GM18519 (cell line): ENCODE data around the gene ENAH.

Experiments used
- ATAC-seq: cut with Tn5 transposase; IDR thresholded peaks from one replicate; pipeline ENCODE4 v1.9.1; 2021; ENCODE audit warnings: mild to moderate bottlenecking, moderate library complexity; ENCODE audit not compliant: unreplicated experiment, low FRiP score

ENAH gene

GRCh38 chr1:225445639-225446594 lies 207.0 kb downstream of the ENAH start:
- ATAC-seq: no peak

GRCh38 chr1:225442123-225442505 lies 210.8 kb downstream of the ENAH start:
- no peak for ATAC-seq

DNA sequence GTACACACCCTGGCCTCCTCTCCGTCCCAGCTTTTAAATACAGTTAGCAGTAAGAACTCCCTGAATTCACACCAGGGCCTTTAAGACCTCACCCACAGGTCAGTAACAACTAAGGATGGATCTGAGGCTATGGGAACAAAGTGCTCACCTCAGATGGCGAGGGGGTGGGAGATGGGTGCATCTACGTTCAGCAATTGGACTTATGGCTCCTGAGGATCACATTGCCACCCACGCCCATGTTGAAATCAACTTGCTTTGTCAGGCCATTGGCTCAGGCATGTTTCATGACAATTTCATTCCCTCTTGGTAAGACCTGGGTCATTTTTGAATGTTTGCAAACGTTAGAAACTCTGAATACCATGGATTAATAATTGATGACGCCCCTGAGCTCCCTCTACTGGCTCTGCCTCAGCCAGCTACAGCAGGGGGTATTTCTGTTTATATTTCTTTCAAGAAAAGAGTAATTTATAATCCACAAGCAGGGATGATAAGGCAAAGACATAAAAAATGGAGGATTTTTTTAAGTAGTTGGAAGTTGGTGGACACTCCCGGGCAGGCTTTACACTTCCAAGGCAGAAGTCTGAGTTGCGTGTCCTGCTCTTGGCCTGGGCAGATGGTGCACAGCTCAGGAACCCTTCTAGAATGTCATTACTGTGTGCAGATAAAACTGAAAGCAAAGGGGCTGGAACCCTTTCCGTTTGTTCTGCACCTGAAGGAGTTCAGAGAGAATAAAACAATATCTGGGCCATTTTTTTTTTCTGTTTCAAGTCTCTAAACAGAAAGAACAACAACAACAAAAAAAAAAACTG lies 211.4 kb downstream of the ENAH start:
- ATAC-seq: no peak

DNA sequence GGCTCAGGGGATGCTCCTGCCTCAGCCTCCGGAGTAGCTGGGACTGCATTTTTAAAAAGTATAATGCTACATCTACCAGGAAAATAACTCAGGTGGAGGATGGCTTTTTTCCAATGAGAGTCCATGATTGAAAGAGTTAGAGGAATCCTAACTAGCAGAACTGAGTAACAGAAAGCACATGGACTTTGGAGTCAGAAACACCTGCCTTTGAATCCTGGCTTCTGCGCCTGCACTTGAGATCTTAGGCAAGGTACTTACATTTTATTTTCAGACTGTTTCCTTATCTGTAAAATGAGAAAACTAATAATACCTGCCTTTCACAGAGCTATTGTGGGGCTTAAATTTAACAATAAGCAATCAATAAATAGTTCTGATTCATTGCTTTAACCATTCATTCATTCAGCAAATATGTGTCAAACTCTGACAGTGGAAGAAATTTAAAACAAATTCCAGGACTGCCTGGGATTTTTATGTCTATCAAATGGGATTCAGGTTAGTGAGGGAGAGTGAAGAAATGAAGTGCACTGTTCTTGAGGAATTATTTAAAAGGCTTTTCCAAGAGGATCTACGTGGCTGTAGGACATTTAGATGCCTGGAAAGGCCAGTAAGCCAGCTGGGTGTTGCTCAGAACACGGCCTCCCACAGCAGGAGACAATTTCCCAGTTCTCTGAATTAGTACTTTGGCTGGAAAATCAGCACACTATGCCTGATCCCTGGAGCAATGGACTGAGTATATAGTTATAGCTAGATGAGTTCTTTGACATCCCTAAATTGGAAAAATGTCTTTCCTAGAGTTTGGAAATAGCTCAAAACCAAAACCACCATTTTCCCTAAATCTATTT lies 212.3 kb downstream of the ENAH start:
- ATAC-seq: no peak

- no peak for ATAC-seq
These were observed 215.0 kb downstream of the ENAH start for GRCh38 chr1:225437710-225438437.
